Measurements from ENCODE around the gene CRYGB. TPM values are rescaled to one million over a fixed set of nuclear protein-coding genes. Genes with fewer than 3 reads are reported as not detected.
A peak's percentile ranks its signal among the peaks of the same experiment; 100 is the strongest.

The CRYGB gene
- total and polyA plus RNA-seq, 2 of the 13 experiments (the other 11 are each of a cell fraction or from before 2014, with no cell fraction given), result not detected

GRCh38 chr2:208135794-208136715 is 9.9 kb downstream of the CRYGB start (continued):
- TF ChIP-seq ZNF776 (CRISPR knock-in tag; IDR thresholded peaks at IDR 0.05) (no peak), NR3C1 (CRISPR knock-in tag; IDR thresholded peaks at IDR 0.05) (no peak), DPF2 (CRISPR knock-in tag; IDR thresholded peaks at IDR 0.05; ENCODE audit: borderline replicate concordance, low read depth) (no peak), NONO (IDR thresholded peaks at IDR 0.05) (no peak), NONO (CRISPR knock-in tag; conservative IDR thresholded peaks at IDR 0.05) (no peak), ZNF431 (CRISPR knock-in tag; IDR thresholded peaks at IDR 0.05; ENCODE audit: borderline replicate concordance, low read depth) (no peak), ZNF10 (CRISPR knock-in tag; IDR thresholded peaks at IDR 0.05; ENCODE audit: borderline replicate concordance, low read depth) (no peak), CBX1 (IDR thresholded peaks at IDR 0.05; ENCODE audit: low read depth) (no peak), ZNF326 (CRISPR knock-in tag; IDR thresholded peaks at IDR 0.05; ENCODE audit: borderline replicate concordance) (no peak), CSRNP2 (CRISPR knock-in tag; conservative IDR thresholded peaks at IDR 0.05; ENCODE audit: low read depth) (no peak), ZNF24 (IDR thresholded peaks at IDR 0.05) (no peak), ARNT (IDR thresholded peaks at IDR 0.05) (no peak), REXO4 (CRISPR knock-in tag; IDR thresholded peaks at IDR 0.05; ENCODE audit: borderline replicate concordance) (no peak), ADNP (CRISPR knock-in tag; IDR thresholded peaks at IDR 0.05) (no peak), FOXP4 (CRISPR knock-in tag; IDR thresholded peaks at IDR 0.05) (peak; percentile 41), ZFP36 (IDR thresholded peaks at IDR 0.05; ENCODE audit: borderline replicate concordance, low read depth, low read length, partially characterized antibody) (no peak)
- TF ChIP-seq, protein P1, sequence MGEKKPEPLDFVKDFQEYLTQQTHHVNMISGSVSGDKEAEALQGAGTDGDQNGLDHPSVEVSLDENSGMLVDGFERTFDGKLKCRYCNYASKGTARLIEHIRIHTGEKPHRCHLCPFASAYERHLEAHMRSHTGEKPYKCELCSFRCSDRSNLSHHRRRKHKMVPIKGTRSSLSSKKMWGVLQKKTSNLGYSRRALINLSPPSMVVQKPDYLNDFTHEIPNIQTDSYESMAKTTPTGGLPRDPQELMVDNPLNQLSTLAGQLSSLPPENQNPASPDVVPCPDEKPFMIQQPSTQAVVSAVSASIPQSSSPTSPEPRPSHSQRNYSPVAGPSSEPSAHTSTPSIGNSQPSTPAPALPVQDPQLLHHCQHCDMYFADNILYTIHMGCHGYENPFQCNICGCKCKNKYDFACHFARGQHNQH (CRISPR knock-in tag; IDR thresholded peaks at IDR 0.05), result peak; percentile 34
- TF ChIP-seq, protein P2, sequence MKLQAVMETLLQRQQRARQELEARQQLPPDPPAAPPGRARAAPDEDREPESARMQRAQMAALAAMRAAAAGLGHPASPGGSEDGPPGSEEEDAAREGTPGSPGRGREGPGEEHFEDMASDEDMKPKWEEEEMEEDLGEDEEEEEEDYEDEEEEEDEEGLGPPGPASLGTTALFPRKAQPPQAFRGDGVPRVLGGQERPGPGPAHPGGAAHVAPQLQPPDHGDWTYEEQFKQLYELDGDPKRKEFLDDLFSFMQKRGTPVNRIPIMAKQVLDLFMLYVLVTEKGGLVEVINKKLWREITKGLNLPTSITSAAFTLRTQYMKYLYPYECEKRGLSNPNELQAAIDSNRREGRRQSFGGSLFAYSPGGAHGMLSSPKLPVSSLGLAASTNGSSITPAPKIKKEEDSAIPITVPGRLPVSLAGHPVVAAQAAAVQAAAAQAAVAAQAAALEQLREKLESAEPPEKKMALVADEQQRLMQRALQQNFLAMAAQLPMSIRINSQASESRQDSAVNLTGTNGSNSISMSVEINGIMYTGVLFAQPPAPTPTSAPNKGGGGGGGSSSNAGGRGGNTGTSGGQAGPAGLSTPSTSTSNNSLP (IDR thresholded peaks at IDR 0.05; ENCODE audit: low read depth, low read length), result peak; percentile 21; the same call in 1 of the 2 replicates

Data from HepG2 (cell line).